ENCODE data around the gene RXFP4. TPM values are rescaled to one million over a fixed set of nuclear protein-coding genes. Genes with fewer than 3 reads are reported as not detected.
A peak's percentile ranks its signal among the peaks of the same experiment; 100 is the strongest.

RXFP4 gene
- total and polyA plus RNA-seq, 2 of the 13 experiments (the other 11 are each of a cell fraction or from before 2014, with no cell fraction given) = 0.38 to 1.4 TPM

- TF ChIP-seq ZFP37 (CRISPR knock-in tag; IDR thresholded peaks at IDR 0.05; ENCODE audit: borderline replicate concordance) = no peak
- TF ChIP-seq ZNF431 (CRISPR knock-in tag; IDR thresholded peaks at IDR 0.05; ENCODE audit: borderline replicate concordance, low read depth) = no peak
- TF ChIP-seq PATZ1 (CRISPR knock-in tag; IDR thresholded peaks at IDR 0.05) = 0 out of 2 replicates have a peak, but pooled peaks have one; percentile 30
- no peak for TF ChIP-seq TEAD3 (CRISPR knock-in tag; optimal IDR thresholded peaks at IDR 0.05; ENCODE audit: borderline replicate concordance)
- TF ChIP-seq CHCHD3 (CRISPR knock-in tag; IDR thresholded peaks at IDR 0.05) = no peak
- TF ChIP-seq IKZF1 (IDR thresholded peaks at IDR 0.05) = no peak
- TF ChIP-seq CBX1 (IDR thresholded peaks at IDR 0.05; ENCODE audit: low read depth) = no peak
- no peak for TF ChIP-seq MBD4 (IDR thresholded peaks at IDR 0.05; ENCODE audit: borderline replicate concordance, low read length)
- no peak for TF ChIP-seq ZNF232 (CRISPR knock-in tag; IDR thresholded peaks at IDR 0.05; ENCODE audit: borderline replicate concordance)
- no peak for TF ChIP-seq ZNF496 (CRISPR knock-in tag; IDR thresholded peaks at IDR 0.05; ENCODE audit: insufficient replicate concordance)
- TF ChIP-seq GABPA (IDR thresholded peaks at IDR 0.05; ENCODE audit: low read depth, low read length) = no peak
- TF ChIP-seq GABPA (CRISPR knock-in tag; IDR thresholded peaks at IDR 0.05; ENCODE audit: low read depth) = no peak
- 0 out of 2 replicates have a peak, but pooled peaks have one; percentile 7 for TF ChIP-seq ZNF784 (CRISPR knock-in tag; IDR thresholded peaks at IDR 0.05; ENCODE audit: borderline replicate concordance)
- TF ChIP-seq ZNF318 (CRISPR knock-in tag; IDR thresholded peaks at IDR 0.05) = no peak
- TF ChIP-seq IKZF4 (CRISPR knock-in tag; IDR thresholded peaks at IDR 0.05; ENCODE audit: borderline replicate concordance, low read depth, not compliant biosample characterization) = peak; percentile 20
- no peak for TF ChIP-seq ATF7-NPFF (CRISPR knock-in tag; IDR thresholded peaks at IDR 0.05; ENCODE audit: low read depth)
- TF ChIP-seq CERS6 (CRISPR knock-in tag; IDR thresholded peaks at IDR 0.05) = no peak
Observed at GRCh38 chr1:155933591-155934096, 7.8 kb upstream of the RXFP4 start (continued).

Data from HepG2 (cell line).